OCI-LY7 (cell line): ENCODE data around the gene TXNDC11. TPM values are rescaled to one million over a fixed set of nuclear protein-coding genes. Genes with fewer than 3 reads are reported as not detected.

Experiments
- BruUV-seq: library from RNA; stranded (reverse); fragments of 400-500 nt; replicated peaks from 2 replicates; lab custom pipeline; 2021; lab: Mats Ljungman, UMichigan
- CTCF ChIA-PET: fragments of 300-600 bp; sonication (Branson Sonifier 250); formaldehyde crosslinking; loops from one replicate; lab custom pipeline; 2022; ENCODE audit warnings: antibody characterized with exemption; ENCODE audit not compliant: unreplicated experiment; lab: Charles Lee
- POLR2A ChIA-PET: fragments of 300-600 bp; sonication (Branson Sonifier 250); formaldehyde crosslinking; loops from one replicate; lab custom pipeline; 2022; ENCODE audit warnings: antibody characterized with exemption; lab: Charles Lee
- DNase-seq: peaks from one replicate; pipeline ENCODE4 v3.0.0-alpha.2; 2015; ENCODE audit warnings: low spot score
- H2AFZ ChIP-seq: fragments of 200-600 bp; sonication (generic), shearing (Covaris generic); 2 replicates; pipeline ENCODE4 v1.6.1; 2014; ENCODE audit warnings: mild to moderate bottlenecking, antibody characterized with exemption, low read length, moderate library complexity
- H3K27ac ChIP-seq: fragments of 200-600 bp; sonication (generic); 2 replicates; pipeline ENCODE4 v1.5.1; 2014; ENCODE audit warnings: mixed run types, low read depth, mild to moderate bottlenecking, moderate library complexity, low read length, inconsistent platforms; ENCODE audit not compliant: poor library complexity, severe bottlenecking
- H3K36me3 ChIP-seq: fragments of 200-600 bp; sonication (generic); 2 replicates; pipeline ENCODE4 v1.6.1; 2014; ENCODE audit warnings: mild to moderate bottlenecking, antibody characterized with exemption, low read length, moderate library complexity, mixed read lengths; ENCODE audit not compliant: insufficient read depth
- H3K4me1 ChIP-seq: fragments of 200-600 bp; sonication (generic); 2 replicates; pipeline ENCODE4 v1.5.1; 2014; ENCODE audit warnings: mild to moderate bottlenecking, low read length; ENCODE audit not compliant: insufficient read depth, poor library complexity, severe bottlenecking
- H3K4me2 ChIP-seq: fragments of 200-600 bp; sonication (generic); 2 replicates; pipeline ENCODE4 v1.6.1; 2014; ENCODE audit warnings: mild to moderate bottlenecking, low read length
- H3K4me3 ChIP-seq: fragments of 200-600 bp; sonication (generic); 2 replicates; pipeline ENCODE4 v1.5.1; 2014; ENCODE audit warnings: mild to moderate bottlenecking, low read depth, low read length; ENCODE audit not compliant: poor library complexity, severe bottlenecking
- H3K79me2 ChIP-seq: fragments of 200-600 bp; sonication (generic); 2 replicates; pipeline ENCODE4 v1.6.1; 2016; ENCODE audit warnings: low read depth, mild to moderate bottlenecking, low read length, moderate library complexity, mixed read lengths; ENCODE audit not compliant: insufficient read depth
- H3K9me2 ChIP-seq: fragments of 200-600 bp; sonication (generic); 2 replicates; pipeline ENCODE4 v1.6.1; 2016; ENCODE audit warnings: mild to moderate bottlenecking, low read length, mixed read lengths; ENCODE audit not compliant: insufficient read depth
- H3K9me3 ChIP-seq: fragments of 200-600 bp; sonication (generic); 2 replicates; pipeline ENCODE4 v1.6.1; 2014; ENCODE audit warnings: mild to moderate bottlenecking, mixed run types, low read length, mixed read lengths
- H4K20me1 ChIP-seq: fragments of 200-600 bp; sonication (generic); 2 replicates; pipeline ENCODE4 v1.6.1; 2014; ENCODE audit warnings: mild to moderate bottlenecking, antibody characterized with exemption, low read length, moderate library complexity, mixed read lengths; ENCODE audit not compliant: insufficient read depth
- EZH2phosphoT487 ChIP-seq: fragments of 200-600 bp; sonication (generic); IDR thresholded peaks from 2 replicates; pipeline ENCODE4 v1.6.1; 2018; ENCODE audit warnings: low read depth, borderline replicate concordance, mild to moderate bottlenecking, mixed run types, antibody characterized with exemption, low read length, moderate library complexity, mixed read lengths
- intact Hi-C: fragments of 100-400 bp; cut with micrococcal nuclease; formaldehyde crosslinking; loops from one replicate; pipeline ENCODE4 v1.10.0; 2022; ENCODE audit not compliant: unreplicated experiment
- total RNA-seq, 2 experiments: library from RNA; depleted of rRNA in 1 of 2; stranded (reverse); fragments of >200 nt in 1 of 2; shearing (Covaris generic) in 1 of 2; gene quantifications; 2 replicates each; pipeline ENCODE4 v1.2.3, GENCODE V29; 2014 to 2022
- TF ChIP-seq, protein P1 (sequence below): fragments of 200-600 bp; sonication (generic); conservative IDR thresholded peaks from 2 replicates; pipeline ENCODE4 v1.5.1; 2014; ENCODE audit warnings: mild to moderate bottlenecking, antibody characterized with exemption, low read length, moderate library complexity, mixed read lengths

Gene TXNDC11
- total RNA-seq, 2 experiments from 2014 or later, result 88.6 to 96.0 TPM

DNA sequence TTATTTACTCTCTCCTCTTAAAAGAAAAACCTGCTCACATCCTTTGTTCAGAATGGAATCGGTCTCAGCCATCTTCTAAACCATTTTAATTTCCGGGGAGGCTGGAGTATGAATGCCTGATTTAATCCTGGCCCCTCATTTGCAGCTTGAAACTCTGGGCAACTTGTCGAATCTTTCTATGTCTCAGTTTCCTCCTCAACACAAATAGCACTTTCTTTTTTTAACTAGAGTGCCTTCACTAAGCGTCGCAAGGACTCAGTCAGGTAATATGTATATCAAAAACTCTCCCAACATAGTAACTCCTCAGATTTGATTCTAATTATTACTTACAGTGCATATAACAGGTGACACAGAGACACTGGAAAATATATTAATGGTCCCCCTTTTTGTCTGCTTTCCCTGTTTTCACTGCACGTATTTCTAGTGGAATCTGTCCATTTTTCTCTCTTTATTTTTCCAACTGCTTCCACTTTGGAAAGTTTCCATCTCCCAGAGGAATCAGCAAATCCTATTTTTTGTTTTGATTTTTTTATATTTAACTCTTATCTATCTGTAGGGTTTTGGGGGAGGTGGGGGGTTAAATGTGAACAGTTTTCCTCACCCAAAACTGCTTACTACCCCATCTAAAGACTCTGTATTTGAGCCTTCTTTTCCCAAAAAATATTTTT is 55.8 kb downstream of the TXNDC11 start:
- CTCF ChIA-PET, result no interaction called here
- TSS peak; percentile 59 for BruUV-seq
- intact Hi-C loops, result loop anchor here (5.0 kb wide), 1 partner anchor 125 kb away; no protein-coding TSS in a partner anchor

DNA sequence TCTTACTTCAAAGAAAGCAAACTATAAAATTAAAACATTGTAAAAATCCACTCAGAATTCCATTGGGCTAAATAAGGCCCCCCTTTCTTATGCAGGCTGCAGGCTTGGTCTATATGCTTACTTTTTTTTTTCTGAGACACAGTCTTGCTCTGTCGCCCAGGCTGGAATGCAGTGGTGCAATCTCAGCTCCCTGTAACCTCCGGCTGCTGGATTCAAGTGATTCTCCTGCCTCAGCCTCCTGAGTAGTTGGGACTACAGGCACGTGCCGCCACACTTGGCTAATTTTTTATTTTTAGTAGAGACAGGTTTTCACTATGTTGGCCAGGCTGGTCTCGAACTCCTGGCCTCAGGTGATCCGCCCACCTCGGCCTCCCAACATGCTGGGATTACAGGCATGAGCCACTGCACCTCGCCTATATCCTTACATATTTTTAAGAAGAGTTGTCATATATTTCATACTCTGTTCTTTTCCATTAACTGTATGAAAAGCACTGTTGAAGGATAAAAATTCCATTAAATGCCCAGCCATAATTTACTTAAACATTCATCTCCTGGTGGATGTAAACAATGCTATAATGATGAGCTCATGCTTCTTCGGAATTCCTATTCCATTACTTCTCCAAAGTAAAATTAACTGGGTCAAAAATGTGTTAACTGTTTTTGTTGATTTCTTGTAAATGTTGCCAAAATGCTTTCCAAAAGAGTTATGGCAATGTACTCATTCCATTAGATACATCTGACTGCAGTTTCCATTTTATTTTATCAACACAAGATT is 56.6 kb downstream of the TXNDC11 start:
- Histone ChIP-seq H3K27ac (peak overlapping the region; percentile 98), H3K4me1 (peaks cover 99% of the 10 kb centered on the region), H3K4me2 (peak overlapping the region; percentile 80), H3K9me2 (no peaks in the 10 kb centered on the region), H4K20me1 (no peaks in the 10 kb centered on the region), H3K4me3 (peak overlapping the region; percentile 65), H2AFZ (no peak overlapping the region), H3K9me3 (no peaks in the 10 kb centered on the region), H3K36me3 (peaks cover 59% of the 10 kb centered on the region), H3K79me2 (peaks cover 56% of the 10 kb centered on the region)
- BruUV-seq, result no TSS peak
- POLR2A ChIA-PET, result interaction anchor here (0.6 to 0.8 kb wide), 2 partner anchors 8 to 23 kb away, joined by 3 to 5 read pairs; no protein-coding TSS in a partner anchor
- intact Hi-C loops, result loop anchor here (5.0 kb wide), 1 partner anchor 126 kb away; no protein-coding TSS in a partner anchor
- no peak for TF ChIP-seq EZH2phosphoT487
- TF ChIP-seq, protein P1, sequence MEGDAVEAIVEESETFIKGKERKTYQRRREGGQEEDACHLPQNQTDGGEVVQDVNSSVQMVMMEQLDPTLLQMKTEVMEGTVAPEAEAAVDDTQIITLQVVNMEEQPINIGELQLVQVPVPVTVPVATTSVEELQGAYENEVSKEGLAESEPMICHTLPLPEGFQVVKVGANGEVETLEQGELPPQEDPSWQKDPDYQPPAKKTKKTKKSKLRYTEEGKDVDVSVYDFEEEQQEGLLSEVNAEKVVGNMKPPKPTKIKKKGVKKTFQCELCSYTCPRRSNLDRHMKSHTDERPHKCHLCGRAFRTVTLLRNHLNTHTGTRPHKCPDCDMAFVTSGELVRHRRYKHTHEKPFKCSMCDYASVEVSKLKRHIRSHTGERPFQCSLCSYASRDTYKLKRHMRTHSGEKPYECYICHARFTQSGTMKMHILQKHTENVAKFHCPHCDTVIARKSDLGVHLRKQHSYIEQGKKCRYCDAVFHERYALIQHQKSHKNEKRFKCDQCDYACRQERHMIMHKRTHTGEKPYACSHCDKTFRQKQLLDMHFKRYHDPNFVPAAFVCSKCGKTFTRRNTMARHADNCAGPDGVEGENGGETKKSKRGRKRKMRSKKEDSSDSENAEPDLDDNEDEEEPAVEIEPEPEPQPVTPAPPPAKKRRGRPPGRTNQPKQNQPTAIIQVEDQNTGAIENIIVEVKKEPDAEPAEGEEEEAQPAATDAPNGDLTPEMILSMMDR, result no peak
- no peak for DNase-seq
- CTCF ChIA-PET, result no interaction called here

More for the DNA sequence above, 55.8 kb downstream of the TXNDC11 start:
- Histone ChIP-seq H3K4me2 (peak overlapping the region; percentile 80), H3K9me2 (no peaks in the 10 kb centered on the region), H3K4me3 (peak overlapping the region; percentile 65), H3K79me2 (peaks cover 56% of the 10 kb centered on the region), H3K36me3 (peaks cover 67% of the 10 kb centered on the region), H3K4me1 (peaks cover 99% of the 10 kb centered on the region), H4K20me1 (no peaks in the 10 kb centered on the region), H3K27ac (peak overlapping the region; percentile 98), H3K9me3 (no peaks in the 10 kb centered on the region), H2AFZ (no peak overlapping the region)
- peak; percentile 67 for DNase-seq
- TF ChIP-seq EZH2phosphoT487, result no peak
- POLR2A ChIA-PET, result interaction anchor here (0.6 to 0.8 kb wide), 2 partner anchors 9 to 23 kb away, joined by 3 to 5 read pairs; no protein-coding TSS in a partner anchor
